Astrocyte of the cerebellum (primary cell): ENCODE measurements around the gene SULT1C3.

ENCODE experiments used
- DNase-seq: peaks from one replicate; pipeline ENCODE4 v3.0.0-alpha.2; 2011; ENCODE audit warnings: low read depth
- H3K4me3 ChIP-seq: 2 replicates; pipeline ENCODE4 v1.5.1; 2011; ENCODE audit warnings: mild to moderate bottlenecking, low read depth, low read length, moderate library complexity
- in situ Hi-C: cut with HindIII; loops from 2 replicates; pipeline ENCODE4 v1.10.0; 2017; ENCODE audit warnings: low sequenced_read_pairs
- TF ChIP-seq, protein P1 (sequence below): IDR thresholded peaks from 2 replicates; pipeline ENCODE4 v1.5.1; 2012; ENCODE audit warnings: low read length, low read depth, moderate library complexity, mild to moderate bottlenecking; ENCODE audit errors: missing control alignments

The SULT1C3 gene

DNA sequence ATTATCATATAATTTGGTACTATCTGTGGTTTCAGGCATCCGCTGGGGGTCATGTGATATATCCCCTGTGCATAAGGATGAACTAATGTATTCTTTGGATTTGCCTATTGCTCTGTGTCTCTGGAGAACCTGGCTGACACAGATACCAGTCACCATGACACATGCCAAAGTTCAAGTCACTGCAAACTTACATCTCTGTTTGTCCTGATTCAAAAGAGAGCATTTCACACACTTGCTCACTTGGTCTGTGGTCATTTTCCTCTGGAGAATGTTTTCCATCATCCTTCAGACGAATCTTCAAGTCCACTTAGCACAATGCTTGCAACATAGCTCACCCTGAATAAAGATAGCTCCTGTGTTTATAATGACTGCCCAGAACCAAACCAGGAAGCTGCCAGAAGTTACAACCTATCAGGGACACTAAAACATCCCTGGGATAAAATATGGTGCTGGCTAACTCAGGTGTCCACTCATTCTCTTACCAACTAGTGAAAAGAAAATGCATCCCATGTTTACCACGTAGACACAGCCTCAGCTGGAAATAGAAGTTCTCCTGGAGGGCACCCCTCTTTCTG is 18.1 kb downstream of the SULT1C3 start:
- no peak for DNase-seq
- TF ChIP-seq, protein P1, sequence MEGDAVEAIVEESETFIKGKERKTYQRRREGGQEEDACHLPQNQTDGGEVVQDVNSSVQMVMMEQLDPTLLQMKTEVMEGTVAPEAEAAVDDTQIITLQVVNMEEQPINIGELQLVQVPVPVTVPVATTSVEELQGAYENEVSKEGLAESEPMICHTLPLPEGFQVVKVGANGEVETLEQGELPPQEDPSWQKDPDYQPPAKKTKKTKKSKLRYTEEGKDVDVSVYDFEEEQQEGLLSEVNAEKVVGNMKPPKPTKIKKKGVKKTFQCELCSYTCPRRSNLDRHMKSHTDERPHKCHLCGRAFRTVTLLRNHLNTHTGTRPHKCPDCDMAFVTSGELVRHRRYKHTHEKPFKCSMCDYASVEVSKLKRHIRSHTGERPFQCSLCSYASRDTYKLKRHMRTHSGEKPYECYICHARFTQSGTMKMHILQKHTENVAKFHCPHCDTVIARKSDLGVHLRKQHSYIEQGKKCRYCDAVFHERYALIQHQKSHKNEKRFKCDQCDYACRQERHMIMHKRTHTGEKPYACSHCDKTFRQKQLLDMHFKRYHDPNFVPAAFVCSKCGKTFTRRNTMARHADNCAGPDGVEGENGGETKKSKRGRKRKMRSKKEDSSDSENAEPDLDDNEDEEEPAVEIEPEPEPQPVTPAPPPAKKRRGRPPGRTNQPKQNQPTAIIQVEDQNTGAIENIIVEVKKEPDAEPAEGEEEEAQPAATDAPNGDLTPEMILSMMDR, result no peak
- in situ Hi-C loops, result no loop called here
- H3K4me3 ChIP-seq, result no peak overlapping the region

DNA sequence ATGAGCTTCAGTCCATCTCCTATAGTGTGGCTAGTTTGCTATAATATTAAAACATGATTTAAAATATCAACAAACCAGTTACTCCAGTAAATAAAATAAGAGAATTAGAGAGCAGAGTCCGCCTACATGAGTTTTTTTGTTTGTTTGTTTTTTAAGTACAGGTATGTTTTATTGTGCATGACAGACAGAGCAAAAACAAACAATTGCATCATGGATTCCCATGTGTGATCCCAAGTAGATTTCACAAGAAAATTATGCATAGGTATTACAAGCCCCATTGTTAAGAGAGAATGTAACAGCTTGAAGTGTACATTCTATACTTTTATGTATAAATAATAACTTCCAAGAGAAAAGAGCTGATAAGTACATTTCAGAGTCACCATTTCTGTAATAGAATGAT is 21.0 kb downstream of the SULT1C3 start:
- DNase-seq, result no peak
- no peak overlapping the region for H3K4me3 ChIP-seq
- TF ChIP-seq, protein P1, result no peak
- in situ Hi-C loops, result no loop called here

DNA sequence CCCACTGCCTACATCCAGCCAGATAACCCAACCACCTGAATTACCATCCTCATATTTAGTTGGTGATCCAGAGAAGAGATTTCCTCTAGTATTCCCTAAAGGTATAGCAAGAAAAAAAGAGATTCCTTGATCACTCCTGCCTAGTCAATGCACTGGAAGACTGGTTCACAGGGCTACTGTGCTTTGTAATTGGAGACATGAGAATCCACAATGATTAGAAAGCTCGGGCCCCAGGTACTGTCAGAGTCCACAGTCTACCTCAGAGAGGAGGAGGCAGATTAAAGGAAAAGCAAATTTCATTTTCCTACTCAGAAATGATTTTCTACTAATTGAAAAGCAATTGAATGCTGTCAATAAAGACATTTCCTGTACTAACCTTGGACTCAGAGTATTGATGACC is 22.3 kb downstream of the SULT1C3 start:
- no peak for DNase-seq
- in situ Hi-C loops, result no loop called here
- TF ChIP-seq, protein P1, result no peak
- H3K4me3 ChIP-seq, result no peak overlapping the region

DNA sequence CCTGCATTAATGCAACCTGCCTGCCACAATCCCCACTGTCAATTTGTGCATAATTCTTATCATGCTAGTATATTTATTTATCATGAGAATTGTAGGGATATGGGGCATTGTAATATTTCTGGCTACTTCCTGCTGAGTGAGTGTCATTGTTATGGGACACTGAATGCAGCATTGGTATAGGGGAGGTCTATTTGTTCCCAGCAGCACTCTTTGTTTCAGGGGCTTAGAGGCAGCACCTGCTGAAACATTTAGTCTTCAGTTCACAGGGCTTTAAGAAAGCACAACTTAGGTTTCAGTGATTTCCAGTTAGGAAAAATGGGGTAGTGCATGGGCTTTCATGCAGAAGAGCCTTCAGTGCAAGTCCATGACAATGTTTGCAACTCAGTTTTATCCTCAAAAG is 23.6 kb downstream of the SULT1C3 start:
- no peak overlapping the region for H3K4me3 ChIP-seq
- TF ChIP-seq, protein P1, result no peak
- in situ Hi-C loops, result no loop called here
- DNase-seq, result no peak

DNA sequence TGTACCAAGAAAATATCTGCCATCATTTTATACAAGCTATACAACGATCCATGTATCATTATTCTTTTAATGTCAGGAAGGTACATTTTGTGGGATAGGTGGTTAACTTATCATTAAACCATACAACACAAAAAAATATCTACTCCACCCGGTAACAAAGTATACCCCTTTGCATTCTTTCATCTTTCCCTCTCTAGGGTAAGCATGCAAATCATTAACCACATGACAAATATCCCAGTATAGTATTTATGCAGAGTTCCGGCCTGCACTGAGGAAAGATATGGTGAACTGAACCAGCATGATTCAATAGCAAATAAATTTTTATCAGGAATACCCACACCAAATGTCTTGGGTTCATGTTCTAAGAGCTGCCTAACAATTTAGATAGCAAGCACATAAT is 26.4 kb downstream of the SULT1C3 start:
- DNase-seq, result no peak
- H3K4me3 ChIP-seq, result no peak overlapping the region
- TF ChIP-seq, protein P1, result no peak
- in situ Hi-C loops, result no loop called here

DNA sequence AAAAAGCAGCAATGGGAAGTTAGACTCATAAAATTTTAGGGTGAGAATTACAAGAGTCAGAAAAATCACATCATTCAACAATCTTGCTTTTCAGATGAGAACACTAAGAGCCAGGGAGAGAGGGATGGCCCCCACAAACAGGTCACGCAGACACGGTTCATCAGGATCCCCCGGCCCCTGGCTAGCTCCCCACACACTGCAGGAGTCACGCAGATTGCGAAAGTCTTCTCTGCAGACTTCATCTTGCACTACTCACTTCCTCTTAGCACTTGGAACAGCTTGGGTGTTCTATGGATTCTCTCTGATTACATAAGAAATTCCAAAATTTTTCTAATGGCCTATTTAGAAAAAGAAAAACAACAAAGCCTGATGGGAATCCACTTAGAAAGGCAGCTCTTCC is 27.3 kb downstream of the SULT1C3 start:
- no peak for DNase-seq
- no peak overlapping the region for H3K4me3 ChIP-seq
- TF ChIP-seq, protein P1, result no peak
- in situ Hi-C loops, result no loop called here

DNA sequence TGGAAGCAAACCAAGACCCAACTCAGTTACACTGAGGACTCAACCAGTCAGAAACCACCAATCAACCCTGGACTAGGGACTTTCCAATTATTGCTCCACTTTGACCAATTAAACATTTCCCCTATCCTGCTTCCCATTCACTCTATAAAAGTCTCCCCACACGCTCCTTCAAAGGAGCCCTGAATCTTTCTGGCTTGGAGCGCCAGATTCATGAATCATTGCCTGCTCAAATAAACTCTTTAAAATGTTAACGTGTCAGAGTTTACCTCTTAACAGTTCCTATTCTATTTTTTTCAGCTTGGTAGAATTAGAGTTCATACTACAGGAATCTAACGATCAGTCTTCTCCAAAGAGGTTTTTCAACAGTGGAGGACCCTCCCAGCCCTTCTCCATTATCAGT is 28.2 kb downstream of the SULT1C3 start:
- DNase-seq, result peak; percentile 69
- no peak overlapping the region for H3K4me3 ChIP-seq
- TF ChIP-seq, protein P1, result no peak
- in situ Hi-C loops, result no loop called here
